WI38 (cell line): ENCODE data around the gene DEF6.

Experiments
- H3K4me3 ChIP-seq: 2 replicates; pipeline ENCODE4 v1.5.1; 2011; ENCODE audit warnings: low read depth, mild to moderate bottlenecking, control low read depth, low read length
- TF ChIP-seq, protein P1 (sequence below): IDR thresholded peaks from 2 replicates; pipeline ENCODE4 v1.5.1; 2012; ENCODE audit warnings: low read depth, mild to moderate bottlenecking, control low read depth, low read length

Gene DEF6

DNA sequence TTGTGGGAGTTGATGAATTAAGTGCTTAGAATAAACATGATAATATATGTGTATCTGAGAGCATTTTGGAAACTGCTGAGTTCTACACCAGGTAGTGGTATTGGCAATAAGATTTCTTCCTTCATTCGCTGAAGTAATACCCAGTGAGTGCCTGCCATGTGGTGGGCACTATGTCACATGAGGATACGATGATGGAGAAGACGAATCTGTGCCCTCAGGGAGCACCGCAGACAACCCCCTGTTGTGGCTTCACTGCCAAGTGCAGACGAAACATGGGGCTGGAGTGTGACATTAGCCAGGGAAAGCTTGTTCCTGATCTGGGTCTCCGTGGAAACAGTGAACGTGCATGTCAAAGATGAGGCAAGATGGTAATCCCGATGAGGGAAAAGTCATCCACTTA, 30.2 kb upstream of the DEF6 start:
- H3K4me3 ChIP-seq: no peak overlapping the region
- TF ChIP-seq, protein P1, sequence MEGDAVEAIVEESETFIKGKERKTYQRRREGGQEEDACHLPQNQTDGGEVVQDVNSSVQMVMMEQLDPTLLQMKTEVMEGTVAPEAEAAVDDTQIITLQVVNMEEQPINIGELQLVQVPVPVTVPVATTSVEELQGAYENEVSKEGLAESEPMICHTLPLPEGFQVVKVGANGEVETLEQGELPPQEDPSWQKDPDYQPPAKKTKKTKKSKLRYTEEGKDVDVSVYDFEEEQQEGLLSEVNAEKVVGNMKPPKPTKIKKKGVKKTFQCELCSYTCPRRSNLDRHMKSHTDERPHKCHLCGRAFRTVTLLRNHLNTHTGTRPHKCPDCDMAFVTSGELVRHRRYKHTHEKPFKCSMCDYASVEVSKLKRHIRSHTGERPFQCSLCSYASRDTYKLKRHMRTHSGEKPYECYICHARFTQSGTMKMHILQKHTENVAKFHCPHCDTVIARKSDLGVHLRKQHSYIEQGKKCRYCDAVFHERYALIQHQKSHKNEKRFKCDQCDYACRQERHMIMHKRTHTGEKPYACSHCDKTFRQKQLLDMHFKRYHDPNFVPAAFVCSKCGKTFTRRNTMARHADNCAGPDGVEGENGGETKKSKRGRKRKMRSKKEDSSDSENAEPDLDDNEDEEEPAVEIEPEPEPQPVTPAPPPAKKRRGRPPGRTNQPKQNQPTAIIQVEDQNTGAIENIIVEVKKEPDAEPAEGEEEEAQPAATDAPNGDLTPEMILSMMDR: no peak

DNA sequence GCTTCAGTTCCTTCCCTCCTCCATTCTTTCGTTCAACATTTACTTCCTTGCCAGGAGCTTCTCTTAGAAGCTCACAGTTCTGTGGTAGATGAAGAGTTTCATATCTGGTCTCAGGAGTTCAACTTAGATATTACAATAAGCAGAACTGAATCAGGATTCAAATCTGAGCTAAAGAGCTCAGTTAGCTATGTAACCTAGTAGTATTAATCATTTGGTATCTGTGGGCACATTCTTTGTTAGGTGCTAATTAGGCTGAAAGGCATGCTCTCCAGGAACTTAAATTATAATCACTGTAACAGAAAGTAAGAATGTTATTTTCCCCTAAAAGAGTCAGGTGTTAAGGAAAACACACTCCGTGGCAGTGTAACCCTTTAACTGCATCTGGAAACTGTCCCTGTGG, 29.7 kb upstream of the DEF6 start:
- no peak overlapping the region for H3K4me3 ChIP-seq
- TF ChIP-seq, protein P1: no peak

DNA sequence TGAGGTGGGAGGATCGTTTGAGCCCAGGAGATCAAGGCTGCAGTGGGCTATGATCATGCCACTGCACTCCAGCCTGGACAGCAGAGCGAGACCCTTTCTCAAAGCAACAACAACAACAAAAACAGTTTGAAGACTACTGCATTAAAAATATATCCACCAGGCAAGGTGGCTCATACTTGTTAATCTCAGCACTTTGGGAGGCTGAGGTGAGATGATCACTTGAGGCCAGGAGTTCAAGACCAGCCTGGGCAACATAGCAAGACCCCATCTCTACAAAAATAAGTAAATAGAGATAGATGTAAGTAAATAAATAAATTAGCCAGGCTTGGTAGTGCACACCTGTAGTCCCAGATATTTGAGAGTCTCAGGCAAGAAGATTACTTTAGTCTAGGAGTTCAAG, 25.6 kb upstream of the DEF6 start:
- no peak overlapping the region for H3K4me3 ChIP-seq
- TF ChIP-seq, protein P1: no peak

DNA sequence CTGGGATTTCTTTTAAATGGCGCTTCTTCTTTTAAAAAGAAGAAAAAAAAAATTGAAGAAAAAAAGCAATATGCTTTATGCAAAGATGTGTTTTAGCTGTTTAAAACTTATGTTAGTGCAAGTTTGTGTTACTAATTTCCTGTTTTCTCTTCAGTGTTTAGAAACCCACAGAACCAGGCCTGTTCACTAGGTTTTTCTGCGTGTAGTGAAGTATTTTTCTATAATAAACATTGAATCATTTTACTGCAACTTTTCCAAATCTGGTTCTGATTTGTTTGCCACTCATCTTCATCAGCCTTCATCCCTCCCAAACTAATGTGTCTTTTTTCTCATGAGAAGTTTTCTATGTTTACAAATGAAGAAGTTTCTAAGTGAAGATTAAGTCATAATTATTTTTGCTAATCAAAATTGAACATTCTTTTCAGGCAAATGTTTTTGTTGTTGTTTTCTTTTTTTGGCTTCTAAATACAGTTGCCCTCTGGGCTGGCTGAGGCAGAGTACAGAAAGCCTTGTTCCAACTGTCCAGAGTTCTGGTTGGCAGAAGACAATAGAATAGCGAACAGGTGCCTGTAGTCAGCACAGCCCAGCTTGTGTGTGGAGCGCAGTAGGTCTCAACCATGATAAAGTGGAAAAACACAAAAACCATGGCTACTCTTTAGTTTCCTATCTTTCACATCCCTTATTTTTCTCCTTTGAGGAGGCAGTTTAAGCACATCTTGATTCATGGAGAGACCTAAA, 23.6 kb upstream of the DEF6 start:
- TF ChIP-seq, protein P1: no peak
- H3K4me3 ChIP-seq: no peak overlapping the region

DNA sequence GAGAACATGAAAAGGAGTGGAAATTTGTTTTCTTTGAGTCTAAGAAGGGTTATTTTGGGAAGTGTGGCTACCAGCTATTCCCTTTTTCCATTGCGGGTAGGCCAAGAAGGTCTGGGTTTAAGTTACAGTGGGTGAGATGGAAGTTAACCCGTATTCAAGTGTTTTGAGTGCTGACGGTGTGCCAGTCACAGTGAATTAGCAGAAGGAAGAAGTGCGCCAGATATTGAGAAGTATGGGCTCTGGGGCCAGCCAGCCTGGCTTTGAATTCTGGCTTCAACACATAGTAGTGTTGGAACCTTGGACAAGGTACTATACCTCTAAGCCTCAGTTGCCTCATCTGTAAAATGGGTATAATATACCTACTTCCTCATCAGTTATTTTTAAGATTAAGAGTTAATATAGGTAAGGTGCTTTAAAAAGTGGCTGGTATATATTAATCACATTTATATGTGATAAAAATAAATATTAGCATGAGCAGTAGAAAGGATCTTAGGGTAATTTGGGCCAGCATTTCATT, 21.8 kb upstream of the DEF6 start:
- no peak overlapping the region for H3K4me3 ChIP-seq
- TF ChIP-seq, protein P1: no peak

DNA sequence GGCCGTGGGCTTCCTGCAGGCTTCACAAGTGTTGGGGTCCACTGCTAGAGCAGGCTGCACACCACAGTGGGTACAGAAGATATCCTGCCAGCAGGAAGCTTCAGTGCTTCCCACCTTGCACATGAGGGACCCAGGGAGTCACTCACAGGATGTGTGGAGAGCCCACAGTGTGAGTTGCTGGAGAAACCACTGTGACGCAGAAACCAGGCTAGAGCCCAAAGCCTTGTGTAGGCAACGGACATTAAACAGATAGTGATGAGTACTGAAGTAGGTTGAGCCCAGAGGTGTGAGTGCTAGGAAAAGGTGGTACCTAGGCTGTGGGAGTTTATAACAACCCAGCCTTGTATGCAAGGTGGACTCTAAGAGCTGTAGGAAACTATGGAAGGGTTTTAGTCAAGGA, 18.9 kb upstream of the DEF6 start:
- TF ChIP-seq, protein P1: no peak
- H3K4me3 ChIP-seq: no peak overlapping the region

DNA sequence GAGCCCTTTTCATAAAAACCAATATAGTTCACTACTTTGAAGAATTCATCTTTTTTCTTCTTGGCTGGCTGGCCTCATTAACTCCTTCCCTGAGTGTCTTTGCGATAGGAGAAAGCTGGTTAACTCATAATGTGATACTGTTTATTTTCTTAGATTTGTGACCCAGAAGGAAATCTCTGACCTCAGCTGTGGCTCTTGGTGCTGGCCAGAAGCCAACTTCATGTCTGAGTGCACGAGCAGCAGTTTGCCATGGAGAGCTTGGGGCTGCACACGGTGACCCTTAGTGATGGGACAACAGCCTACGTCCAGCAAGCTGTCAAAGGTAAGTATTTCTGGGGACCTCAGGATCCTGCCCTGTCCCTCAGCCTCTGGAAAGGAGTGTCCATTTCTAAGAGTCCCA, 16.7 kb upstream of the DEF6 start:
- H3K4me3 ChIP-seq: no peak overlapping the region
- TF ChIP-seq, protein P1: no peak
